ENCODE measurements around the gene PARP16. TPM values are rescaled to one million over a fixed set of nuclear protein-coding genes. Genes with fewer than 3 reads are reported as not detected.
"Not testable (repeated sequence)": the region's sequence is repeated elsewhere in the genome, so short reads cannot be mapped to it uniquely, and the experiment has no call there.

The PARP16 gene
- total RNA-seq, 6 experiments from 2014 or later, result 6.9 to 11.3 (median 8.5) TPM

DNA sequence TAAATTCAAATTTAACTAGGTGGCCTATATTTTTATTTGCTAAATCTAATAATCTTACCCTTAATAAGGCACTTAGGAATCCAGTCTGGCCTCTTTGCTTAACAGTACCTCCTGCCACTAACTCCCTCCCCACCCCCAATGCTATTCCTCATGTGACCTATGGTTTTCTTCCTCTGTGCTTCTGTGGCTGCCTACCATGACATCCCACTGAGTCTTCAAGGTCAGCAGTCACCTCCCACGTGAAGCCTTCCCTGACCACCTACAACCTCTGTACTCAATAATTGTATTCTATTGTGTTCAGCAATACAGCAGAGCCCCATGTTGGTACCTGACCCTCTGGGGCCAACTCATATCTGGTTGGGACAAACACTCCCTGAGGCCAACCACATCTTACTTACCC, 9.7 kb downstream of the PARP16 start:
- no peak overlapping the region for H3K27ac ChIP-seq
- DNase-seq (no peak), ATAC-seq (no peak)
- WGBS (ENCODE audit: insufficient coverage, low coverage, low lambda C conversion rate, missing lambda C conversion rate), result 87% methylated on average over 1 of the region's 1 CpG
- H3K4me1 ChIP-seq, result no peaks in the 10 kb centered on the region
- no peak overlapping the region for H3K4me3 ChIP-seq
- no peaks in the 10 kb centered on the region for H3K27me3 ChIP-seq
- intact Hi-C loops (cut with DNase I), result loop anchor here in 1 of 2 donors (10.0 kb wide), 2 partner anchors 82 to 242 kb away; no protein-coding TSS in a partner anchor
- TF ChIP-seq, protein P1, sequence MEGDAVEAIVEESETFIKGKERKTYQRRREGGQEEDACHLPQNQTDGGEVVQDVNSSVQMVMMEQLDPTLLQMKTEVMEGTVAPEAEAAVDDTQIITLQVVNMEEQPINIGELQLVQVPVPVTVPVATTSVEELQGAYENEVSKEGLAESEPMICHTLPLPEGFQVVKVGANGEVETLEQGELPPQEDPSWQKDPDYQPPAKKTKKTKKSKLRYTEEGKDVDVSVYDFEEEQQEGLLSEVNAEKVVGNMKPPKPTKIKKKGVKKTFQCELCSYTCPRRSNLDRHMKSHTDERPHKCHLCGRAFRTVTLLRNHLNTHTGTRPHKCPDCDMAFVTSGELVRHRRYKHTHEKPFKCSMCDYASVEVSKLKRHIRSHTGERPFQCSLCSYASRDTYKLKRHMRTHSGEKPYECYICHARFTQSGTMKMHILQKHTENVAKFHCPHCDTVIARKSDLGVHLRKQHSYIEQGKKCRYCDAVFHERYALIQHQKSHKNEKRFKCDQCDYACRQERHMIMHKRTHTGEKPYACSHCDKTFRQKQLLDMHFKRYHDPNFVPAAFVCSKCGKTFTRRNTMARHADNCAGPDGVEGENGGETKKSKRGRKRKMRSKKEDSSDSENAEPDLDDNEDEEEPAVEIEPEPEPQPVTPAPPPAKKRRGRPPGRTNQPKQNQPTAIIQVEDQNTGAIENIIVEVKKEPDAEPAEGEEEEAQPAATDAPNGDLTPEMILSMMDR (IDR thresholded peaks at IDR 0.05), result no peak
- no peak for TF ChIP-seq POLR2A (IDR thresholded peaks at IDR 0.05)
- no peaks in the 10 kb centered on the region for H3K36me3 ChIP-seq
- no peaks in the 10 kb centered on the region for H3K9me3 ChIP-seq

DNA sequence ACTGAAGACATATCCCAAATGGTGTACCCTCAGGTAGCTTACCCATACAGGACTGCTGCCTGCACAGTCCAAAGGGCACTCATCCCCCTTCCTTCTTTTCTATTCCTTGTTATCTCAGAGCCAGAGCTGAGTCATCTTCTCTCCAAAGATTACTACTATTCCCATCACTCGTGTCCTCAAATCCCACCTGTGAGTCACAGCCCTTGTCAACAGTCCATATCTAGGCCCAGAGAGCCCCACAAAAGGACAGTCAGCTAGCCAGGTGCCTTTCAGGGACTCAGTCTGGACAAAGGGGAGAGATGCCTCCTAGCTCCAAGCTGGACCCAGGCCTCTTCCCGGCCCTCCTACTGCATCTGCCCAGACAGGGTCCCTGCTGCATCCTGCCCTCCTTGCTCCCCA, 11.0 kb downstream of the PARP16 start:
- peak in 1 of 4 donors; percentile 74 for ATAC-seq
- no peaks in the 10 kb centered on the region for H3K36me3 ChIP-seq
- intact Hi-C loops (cut with DNase I), result loop anchor here in 1 of 2 donors (10.0 kb wide), 2 partner anchors 81 to 241 kb away; no protein-coding TSS in a partner anchor
- H3K27ac ChIP-seq, result no peak overlapping the region
- H3K4me3 ChIP-seq, result no peak overlapping the region
- H3K27me3 ChIP-seq, result no peaks in the 10 kb centered on the region
- H3K9me3 ChIP-seq, result no peaks in the 10 kb centered on the region
- 75% methylated on average over 2 of the region's 2 CpGs for WGBS (ENCODE audit: insufficient coverage, low coverage, low lambda C conversion rate, missing lambda C conversion rate)
- H3K4me1 ChIP-seq, result no peaks in the 10 kb centered on the region
- TF ChIP-seq, protein P1 (IDR thresholded peaks at IDR 0.05), result no peak
- TF ChIP-seq POLR2A (IDR thresholded peaks at IDR 0.05), result no peak
- no peak for DNase-seq

DNA sequence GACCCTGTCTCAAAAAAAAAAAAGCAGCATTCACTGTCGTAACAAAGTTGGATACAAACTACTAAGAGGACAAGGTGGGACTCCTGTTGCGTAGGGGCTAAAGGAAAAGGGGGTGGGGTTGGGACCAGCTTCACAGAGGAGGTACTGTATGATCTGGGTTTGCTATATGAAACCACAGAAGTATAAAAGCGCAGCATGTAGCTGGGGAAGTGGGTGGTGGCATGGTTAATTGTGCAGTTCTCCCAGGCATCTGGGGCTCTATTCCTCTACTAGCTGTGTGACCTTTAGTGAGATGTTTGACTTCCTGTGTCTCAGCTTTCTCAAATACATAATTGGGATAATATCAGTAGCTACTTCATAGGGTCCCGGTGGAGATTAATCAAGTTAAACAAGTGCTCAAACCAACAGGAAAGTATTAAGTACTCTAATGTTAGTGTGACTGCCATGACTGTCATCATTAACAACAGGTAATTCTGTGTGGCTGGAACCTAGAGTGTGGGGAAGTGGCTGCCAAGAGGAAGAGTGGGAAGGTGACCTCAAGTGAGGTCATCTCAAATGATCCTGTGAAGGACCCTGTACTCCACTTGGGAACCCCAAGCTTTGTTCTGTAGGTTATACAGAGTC, 11.5 kb downstream of the PARP16 start:
- no peaks in the 10 kb centered on the region for H3K9me3 ChIP-seq
- intact Hi-C loops (cut with DNase I), result loop anchor here in 1 of 2 donors (10.0 kb wide), 2 partner anchors 80 to 240 kb away; no protein-coding TSS in a partner anchor
- no peaks in the 10 kb centered on the region for H3K27me3 ChIP-seq
- H3K4me3 ChIP-seq, result no peak overlapping the region
- H3K36me3 ChIP-seq, result no peaks in the 10 kb centered on the region
- DNase-seq (no peak), ATAC-seq (peak in 1 of 4 donors; percentile 59)
- no peak overlapping the region for H3K27ac ChIP-seq
- TF ChIP-seq POLR2A (IDR thresholded peaks at IDR 0.05), result no peak
- TF ChIP-seq, protein P1 (IDR thresholded peaks at IDR 0.05), result no peak
- WGBS (ENCODE audit: insufficient coverage, low coverage, low lambda C conversion rate, missing lambda C conversion rate), result 60% methylated on average over 4 of the region's 4 CpGs
- H3K4me1 ChIP-seq, result no peaks in the 10 kb centered on the region

GRCh38 chr15:65270811-65271545, 15.7 kb downstream of the PARP16 start:
- ATAC-seq (peak; percentile 85 to 95 (median 90)), DNase-seq (peak in 2 of 3 donors; percentile 39 to 66)
- H3K4me3 ChIP-seq, H3K27ac ChIP-seq, H3K9me3 ChIP-seq, H3K36me3 ChIP-seq, H3K27me3 ChIP-seq, H3K4me1 ChIP-seq: not testable (repeated sequence)
- TF ChIP-seq, protein P1 (IDR thresholded peaks at IDR 0.05), result peak; percentile 63 to 70 (median 68)
- intact Hi-C loops (cut with DNase I), result loop anchor here in 1 of 2 donors (10.0 kb wide), 2 partner anchors 76 to 236 kb away; no protein-coding TSS in a partner anchor
- 65% methylated on average over 9 of the region's 15 CpGs for WGBS (ENCODE audit: insufficient coverage, low coverage, low lambda C conversion rate, missing lambda C conversion rate)

All from right lobe of liver (tissue), 6 donors.